ENCODE measurements around the gene PIEZO2.
A peak's percentile ranks its signal among the peaks of the same experiment; 100 is the strongest.
"Not testable (repeated sequence)": the region's sequence is repeated elsewhere in the genome, so short reads cannot be mapped to it uniquely, and the experiment has no call there.

PIEZO2 gene

GRCh38 chr18:10928772-10929373 is 220.5 kb downstream of the PIEZO2 start:
- peak in 1 of 2 donors; percentile 55 for ATAC-seq (replicated peaks)
- DNase-seq: no peak
- H3K27ac Mint-ChIP-seq: no peak overlapping the region
- no peaks in the 10 kb centered on the region for H3K36me3 Mint-ChIP-seq
- H3K9me3 Mint-ChIP-seq: peaks cover 3 to 6% of the 10 kb centered on the region in 2 donors
- H3K4me1 Mint-ChIP-seq: peaks cover 0 to 2% of the 10 kb centered on the region in 2 donors
- H3K27me3 Mint-ChIP-seq: peaks cover 11 to 16% of the 10 kb centered on the region in 2 donors
- H3K4me3 Mint-ChIP-seq: no peak overlapping the region

DNA sequence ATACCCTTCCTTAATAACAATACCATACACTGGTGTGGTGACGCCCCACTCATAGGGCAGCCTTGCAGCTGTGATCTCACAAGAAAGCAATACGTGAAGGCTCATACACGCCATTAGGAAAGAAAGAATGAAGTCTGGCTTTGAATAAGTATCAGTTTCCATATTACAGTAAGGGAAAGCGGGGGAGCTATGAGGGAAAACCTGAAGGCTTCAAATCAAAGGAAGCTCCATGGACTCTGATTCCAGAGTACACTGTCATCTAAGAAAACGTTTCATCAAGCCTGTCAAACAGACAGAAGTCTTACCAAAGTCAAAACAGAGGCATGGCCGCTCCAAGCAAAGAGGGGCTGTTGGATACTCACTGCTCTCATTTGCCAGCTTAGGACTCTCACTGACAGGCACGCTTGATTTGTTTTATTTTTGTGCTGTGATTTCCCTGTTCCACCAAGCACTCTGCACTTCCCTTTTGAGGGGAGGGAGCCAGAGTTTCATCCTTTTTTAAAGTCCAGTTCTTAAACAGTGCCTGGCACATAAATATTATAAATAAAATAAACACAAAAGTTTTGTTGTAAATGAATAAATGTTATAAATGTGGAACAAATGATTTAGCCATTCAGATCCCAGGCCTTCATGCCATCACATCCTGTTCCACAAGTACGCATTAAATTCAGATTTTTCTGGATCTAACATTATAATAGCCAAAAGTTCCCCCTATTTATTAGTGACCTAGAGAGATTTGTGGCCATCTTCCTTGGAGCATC is 221.2 kb downstream of the PIEZO2 start:
- DNase-seq: no peak
- H3K4me1 Mint-ChIP-seq: peaks cover 0 to 2% of the 10 kb centered on the region in 2 donors

GRCh38 chr18:10927286-10927992 is 221.9 kb downstream of the PIEZO2 start:
- peaks cover 0 to 2% of the 10 kb centered on the region in 2 donors for H3K4me1 Mint-ChIP-seq
- H3K4me3 Mint-ChIP-seq: no peak overlapping the region
- H3K36me3 Mint-ChIP-seq: no peaks in the 10 kb centered on the region
- no peak for DNase-seq
- peaks cover 0 to 1% of the 10 kb centered on the region in 2 donors for H3K9me3 Mint-ChIP-seq
- no peak overlapping the region for H3K27ac Mint-ChIP-seq
- no peak for ATAC-seq (replicated peaks)
- peaks cover 4 to 16% of the 10 kb centered on the region in 2 donors for H3K27me3 Mint-ChIP-seq

More for the DNA sequence above, 221.2 kb downstream of the PIEZO2 start:
- Mint-ChIP-seq H3K4me3 (no peak overlapping the region), H3K27me3 (peaks cover 9 to 16% of the 10 kb centered on the region in 2 donors), H3K36me3 (no peaks in the 10 kb centered on the region), H3K27ac (no peak overlapping the region), H3K9me3 (peaks cover 0 to 1% of the 10 kb centered on the region in 2 donors)
- peak in 1 of 2 donors; percentile 50 for ATAC-seq (replicated peaks)

DNA sequence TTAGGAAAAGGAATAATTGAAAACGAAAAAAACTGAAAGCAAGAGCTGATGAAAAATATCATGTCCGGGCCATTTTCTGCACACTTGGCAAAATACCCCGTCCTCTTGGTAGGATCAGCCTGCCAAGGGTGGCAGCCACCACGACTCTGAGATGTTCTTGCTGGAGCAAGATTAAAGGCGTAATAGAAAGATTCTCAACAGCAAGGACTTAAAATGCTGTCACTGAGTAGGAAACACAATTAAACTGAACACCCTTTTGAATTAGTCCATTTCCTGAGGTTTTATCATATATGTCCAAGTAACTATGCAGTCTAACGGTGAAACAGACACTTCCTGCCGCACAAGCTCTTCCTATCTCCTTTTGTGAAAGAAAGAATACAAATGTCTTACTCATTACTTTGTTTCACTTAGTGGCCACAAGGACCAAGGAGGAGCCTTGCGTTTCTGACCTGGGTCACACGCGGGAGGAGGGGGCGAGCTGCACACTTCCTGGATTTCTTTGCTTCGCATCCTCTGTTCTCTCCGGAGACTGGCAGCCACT is 222.7 kb downstream of the PIEZO2 start:
- Mint-ChIP-seq H3K27me3 (peaks cover 0 to 16% of the 10 kb centered on the region in 2 donors), H3K4me1 (peaks cover 0 to 2% of the 10 kb centered on the region in 2 donors), H3K27ac (no peak overlapping the region), H3K36me3 (no peaks in the 10 kb centered on the region), H3K4me3 (no peak overlapping the region), H3K9me3 (peaks cover 0 to 1% of the 10 kb centered on the region in 2 donors)
- no peak for DNase-seq
- no peak for ATAC-seq (replicated peaks)

GRCh38 chr18:10924290-10924689 is 225.1 kb downstream of the PIEZO2 start:
- DNase-seq: no peak
- Mint-ChIP-seq H3K27me3 (peaks cover 0 to 7% of the 10 kb centered on the region in 2 donors), H3K4me3 (no peak overlapping the region), H3K27ac (no peak overlapping the region), H3K36me3 (no peaks in the 10 kb centered on the region), H3K9me3 (no peaks in the 10 kb centered on the region), H3K4me1 (peaks cover 0 to 2% of the 10 kb centered on the region in 2 donors)
- no peak for ATAC-seq (replicated peaks)

- ATAC-seq (replicated peaks) (no peak), DNase-seq (no peak)
- Mint-ChIP-seq H3K4me1 (peaks cover 0 to 2% of the 10 kb centered on the region in 2 donors), H3K36me3 (no peaks in the 10 kb centered on the region), H3K4me3 (no peak overlapping the region), H3K9me3 (no peaks in the 10 kb centered on the region), H3K27me3 (peaks cover 0 to 7% of the 10 kb centered on the region in 2 donors), H3K27ac (no peak overlapping the region)
Measured at GRCh38 chr18:10923551-10924070, 225.8 kb downstream of the PIEZO2 start.

- Mint-ChIP-seq H3K27ac (no peak overlapping the region), H3K36me3 (no peaks in the 10 kb centered on the region), H3K4me1 (peaks cover 0 to 2% of the 10 kb centered on the region in 2 donors), H3K27me3 (peaks cover 0 to 7% of the 10 kb centered on the region in 2 donors), H3K4me3 (no peak overlapping the region), H3K9me3 (no peaks in the 10 kb centered on the region)
- DNase-seq (no peak), ATAC-seq (replicated peaks) (no peak)
Measured at GRCh38 chr18:10923141-10923540, 226.2 kb downstream of the PIEZO2 start.

DNA sequence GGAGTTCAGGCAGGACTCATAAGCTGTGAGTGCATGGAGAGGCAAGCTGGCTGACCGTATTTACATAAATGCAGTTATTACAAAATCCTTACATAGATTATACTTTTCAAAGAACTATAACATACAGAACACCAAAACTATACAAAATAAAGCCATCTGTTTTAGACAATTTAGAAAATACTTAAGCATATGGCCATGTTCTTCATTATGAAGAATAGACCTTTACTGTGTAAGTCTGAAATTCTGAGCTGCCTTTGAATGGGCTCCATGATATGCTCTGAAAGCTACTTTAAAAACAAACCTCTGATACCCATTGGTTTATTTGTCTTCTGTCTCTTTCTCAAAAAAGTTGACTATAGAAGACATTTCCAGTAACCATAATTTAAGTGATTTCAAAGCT is 226.7 kb downstream of the PIEZO2 start:
- H3K9me3 Mint-ChIP-seq; ATAC-seq (replicated peaks); H3K4me3 Mint-ChIP-seq; H3K4me1 Mint-ChIP-seq; H3K36me3 Mint-ChIP-seq; DNase-seq; H3K27me3 Mint-ChIP-seq; H3K27ac Mint-ChIP-seq: not testable (repeated sequence)

DNA sequence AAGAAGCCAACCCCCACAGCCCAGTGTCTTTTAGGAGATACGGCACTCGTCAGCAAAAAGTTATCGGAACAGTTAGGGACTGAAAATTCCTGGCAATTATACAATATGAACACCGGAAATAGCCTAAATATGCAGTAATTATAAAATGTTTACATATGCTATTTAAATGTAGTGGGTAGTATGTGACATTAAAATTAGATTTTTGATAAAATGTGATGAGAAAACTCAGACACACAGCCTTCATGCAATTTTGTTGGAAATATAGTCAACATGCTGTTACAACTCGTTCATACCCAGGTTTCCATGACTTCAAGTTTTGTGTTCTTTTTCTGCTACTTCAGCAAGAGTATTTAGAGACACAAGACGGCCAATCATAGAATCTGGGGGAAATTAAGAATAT is 229.1 kb downstream of the PIEZO2 start:
- DNase-seq; H3K27me3 Mint-ChIP-seq; H3K4me3 Mint-ChIP-seq; H3K9me3 Mint-ChIP-seq; H3K4me1 Mint-ChIP-seq; ATAC-seq (replicated peaks); H3K36me3 Mint-ChIP-seq; H3K27ac Mint-ChIP-seq: not testable (repeated sequence)

- no peak for DNase-seq
- no peaks in the 10 kb centered on the region for H3K9me3 Mint-ChIP-seq
- no peak for ATAC-seq (replicated peaks)
- H3K4me1 Mint-ChIP-seq: no peaks in the 10 kb centered on the region
- H3K36me3 Mint-ChIP-seq: no peaks in the 10 kb centered on the region
- no peak overlapping the region for H3K4me3 Mint-ChIP-seq
- H3K27me3 Mint-ChIP-seq: no peaks in the 10 kb centered on the region
- H3K27ac Mint-ChIP-seq: no peak overlapping the region
Measured at GRCh38 chr18:10919851-10920250, 229.5 kb downstream of the PIEZO2 start.

DNA sequence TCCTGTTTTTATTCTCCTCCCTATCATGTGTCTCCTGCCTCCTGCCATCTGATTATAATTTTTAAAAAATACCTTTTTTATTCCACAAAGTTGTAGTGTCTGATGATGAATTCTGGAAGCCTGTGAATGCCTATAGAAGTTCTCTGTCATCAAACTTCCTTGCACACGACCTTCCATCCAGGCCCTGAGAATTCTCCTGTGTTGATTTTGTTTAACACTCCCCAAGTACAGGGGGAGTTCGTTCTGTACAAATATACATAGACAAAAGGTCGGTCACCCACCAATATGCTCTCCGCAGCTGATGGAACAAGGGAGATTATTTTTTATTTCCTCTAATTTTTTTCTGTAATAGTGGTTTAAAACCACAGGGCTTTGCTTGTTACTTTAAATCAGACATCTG is 232.5 kb downstream of the PIEZO2 start:
- no peak for DNase-seq
- Mint-ChIP-seq H3K27me3 (no peaks in the 10 kb centered on the region), H3K4me3 (no peak overlapping the region), H3K9me3 (no peaks in the 10 kb centered on the region), H3K4me1 (no peaks in the 10 kb centered on the region), H3K36me3 (no peaks in the 10 kb centered on the region), H3K27ac (no peak overlapping the region)
- no peak for ATAC-seq (replicated peaks)

DNA sequence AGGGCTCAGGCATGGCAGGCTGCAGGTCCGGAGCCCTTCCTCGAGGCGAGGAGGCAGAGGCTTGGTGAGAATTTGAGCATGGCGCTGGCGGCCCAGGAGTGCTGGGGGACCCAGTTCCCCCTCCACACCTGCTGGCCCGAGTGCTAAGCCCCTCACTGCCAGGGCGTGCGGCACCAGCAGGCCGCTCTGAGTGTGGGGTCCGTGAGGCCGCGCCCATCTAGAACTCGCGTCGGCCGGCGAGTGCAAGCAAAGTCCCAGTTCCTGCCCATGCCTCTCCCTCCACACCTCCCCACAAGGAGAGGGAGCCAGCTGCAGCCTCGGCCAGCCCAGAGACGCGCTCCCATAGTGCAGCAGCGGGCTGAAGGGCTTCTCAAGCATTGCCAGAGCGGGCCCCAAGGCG is 233.0 kb downstream of the PIEZO2 start:
- H3K9me3 Mint-ChIP-seq: no peaks in the 10 kb centered on the region
- DNase-seq (no peak), ATAC-seq (replicated peaks) (no peak)
- H3K27me3 Mint-ChIP-seq: no peaks in the 10 kb centered on the region
- H3K27ac Mint-ChIP-seq: no peak overlapping the region
- no peak overlapping the region for H3K4me3 Mint-ChIP-seq
- no peaks in the 10 kb centered on the region for H3K4me1 Mint-ChIP-seq
- no peaks in the 10 kb centered on the region for H3K36me3 Mint-ChIP-seq

GRCh38 chr18:10915748-10916147 is 233.6 kb downstream of the PIEZO2 start:
- H3K27ac Mint-ChIP-seq; DNase-seq; H3K36me3 Mint-ChIP-seq; H3K4me1 Mint-ChIP-seq; H3K9me3 Mint-ChIP-seq; ATAC-seq (replicated peaks); H3K27me3 Mint-ChIP-seq; H3K4me3 Mint-ChIP-seq: not testable (repeated sequence)

DNA sequence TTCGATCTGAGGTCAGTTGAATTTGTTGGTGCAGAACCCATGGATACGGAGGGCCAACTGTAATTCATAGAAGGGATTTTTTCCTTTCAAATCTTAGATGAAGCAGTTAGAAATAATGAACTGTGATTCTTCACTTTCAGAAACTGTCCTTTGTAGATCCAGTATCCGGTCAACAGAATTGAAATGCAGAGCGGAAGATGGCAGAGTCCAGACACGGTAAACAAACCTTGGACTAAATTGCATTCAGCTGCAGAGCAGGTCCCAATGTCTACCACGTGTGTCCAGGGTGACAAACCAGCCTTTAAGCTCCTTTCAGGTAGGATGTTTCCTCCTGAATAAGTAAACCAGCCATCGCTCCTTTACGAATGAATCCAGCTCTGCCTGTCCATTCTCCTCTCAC is 234.8 kb downstream of the PIEZO2 start:
- not testable (repeated sequence) for H3K27ac Mint-ChIP-seq; H3K9me3 Mint-ChIP-seq; DNase-seq; H3K4me1 Mint-ChIP-seq; H3K4me3 Mint-ChIP-seq; ATAC-seq (replicated peaks); H3K36me3 Mint-ChIP-seq; H3K27me3 Mint-ChIP-seq
